Measurements from ENCODE around the gene EPS15.

DNA sequence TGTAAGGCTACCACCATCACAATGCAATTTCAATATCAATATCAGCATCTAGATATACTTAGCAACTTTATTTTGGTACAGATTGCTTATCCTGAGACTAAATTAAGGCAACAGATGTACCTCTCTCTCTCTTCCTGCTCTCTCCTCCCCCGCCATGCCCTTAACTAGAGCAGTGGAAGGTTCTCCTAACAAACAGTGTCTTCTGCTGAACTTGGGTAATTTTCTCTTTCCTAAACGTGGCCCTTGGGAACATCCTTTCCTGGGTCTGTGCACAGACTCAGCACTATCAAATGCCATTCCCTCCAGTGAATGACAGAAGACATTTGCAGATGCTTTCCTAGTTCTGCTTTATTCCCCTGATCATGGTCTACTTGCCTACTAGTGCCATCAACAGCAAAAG is 103.1 kb downstream of the EPS15 start:
- TF ChIP-seq CTCF (conservative IDR thresholded peaks at IDR 0.05; ENCODE audit: low read depth, low read length), result no peak
- TF ChIP-seq EZH2 (IDR thresholded peaks at IDR 0.05; ENCODE audit: low read length, unreplicated experiment), result no peak
- no peak for TF ChIP-seq EZH2phosphoT487 (IDR thresholded peaks at IDR 0.05; ENCODE audit: borderline replicate concordance, low read length)
